OCI-LY7 (cell line): ENCODE measurements around the gene GALNT9. TPM values are rescaled to one million over a fixed set of nuclear protein-coding genes. Genes with fewer than 3 reads are reported as not detected.
"Not testable (repeated sequence)": the region's sequence is repeated elsewhere in the genome, so short reads cannot be mapped to it uniquely, and the experiment has no call there.

Source experiments
- BruUV-seq: library from RNA; stranded (reverse); fragments of 400-500 nt; replicated peaks from 2 replicates; lab custom pipeline; 2021; lab: Mats Ljungman, UMichigan
- CTCF ChIA-PET: fragments of 300-600 bp; sonication (Branson Sonifier 250); formaldehyde crosslinking; loops from one replicate; lab custom pipeline; 2022; ENCODE audit warnings: antibody characterized with exemption; ENCODE audit not compliant: unreplicated experiment; lab: Charles Lee
- POLR2A ChIA-PET: fragments of 300-600 bp; sonication (Branson Sonifier 250); formaldehyde crosslinking; loops from one replicate; lab custom pipeline; 2022; ENCODE audit warnings: antibody characterized with exemption; lab: Charles Lee
- DNase-seq: peaks from one replicate; pipeline ENCODE4 v3.0.0-alpha.2; 2015; ENCODE audit warnings: low spot score
- H2AFZ ChIP-seq: fragments of 200-600 bp; sonication (generic), shearing (Covaris generic); 2 replicates; pipeline ENCODE4 v1.6.1; 2014; ENCODE audit warnings: mild to moderate bottlenecking, antibody characterized with exemption, low read length, moderate library complexity
- H3K27ac ChIP-seq: fragments of 200-600 bp; sonication (generic); 2 replicates; pipeline ENCODE4 v1.5.1; 2014; ENCODE audit warnings: mixed run types, low read depth, mild to moderate bottlenecking, moderate library complexity, low read length, inconsistent platforms; ENCODE audit not compliant: poor library complexity, severe bottlenecking
- H3K36me3 ChIP-seq: fragments of 200-600 bp; sonication (generic); 2 replicates; pipeline ENCODE4 v1.6.1; 2014; ENCODE audit warnings: mild to moderate bottlenecking, antibody characterized with exemption, low read length, moderate library complexity, mixed read lengths; ENCODE audit not compliant: insufficient read depth
- H3K4me1 ChIP-seq: fragments of 200-600 bp; sonication (generic); 2 replicates; pipeline ENCODE4 v1.5.1; 2014; ENCODE audit warnings: mild to moderate bottlenecking, low read length; ENCODE audit not compliant: insufficient read depth, poor library complexity, severe bottlenecking
- H3K4me2 ChIP-seq: fragments of 200-600 bp; sonication (generic); 2 replicates; pipeline ENCODE4 v1.6.1; 2014; ENCODE audit warnings: mild to moderate bottlenecking, low read length
- H3K4me3 ChIP-seq: fragments of 200-600 bp; sonication (generic); 2 replicates; pipeline ENCODE4 v1.5.1; 2014; ENCODE audit warnings: mild to moderate bottlenecking, low read depth, low read length; ENCODE audit not compliant: poor library complexity, severe bottlenecking
- H3K79me2 ChIP-seq: fragments of 200-600 bp; sonication (generic); 2 replicates; pipeline ENCODE4 v1.6.1; 2016; ENCODE audit warnings: low read depth, mild to moderate bottlenecking, low read length, moderate library complexity, mixed read lengths; ENCODE audit not compliant: insufficient read depth
- H3K9me2 ChIP-seq: fragments of 200-600 bp; sonication (generic); 2 replicates; pipeline ENCODE4 v1.6.1; 2016; ENCODE audit warnings: mild to moderate bottlenecking, low read length, mixed read lengths; ENCODE audit not compliant: insufficient read depth
- H3K9me3 ChIP-seq: fragments of 200-600 bp; sonication (generic); 2 replicates; pipeline ENCODE4 v1.6.1; 2014; ENCODE audit warnings: mild to moderate bottlenecking, mixed run types, low read length, mixed read lengths
- H4K20me1 ChIP-seq: fragments of 200-600 bp; sonication (generic); 2 replicates; pipeline ENCODE4 v1.6.1; 2014; ENCODE audit warnings: mild to moderate bottlenecking, antibody characterized with exemption, low read length, moderate library complexity, mixed read lengths; ENCODE audit not compliant: insufficient read depth
- EZH2phosphoT487 ChIP-seq: fragments of 200-600 bp; sonication (generic); IDR thresholded peaks from 2 replicates; pipeline ENCODE4 v1.6.1; 2018; ENCODE audit warnings: low read depth, borderline replicate concordance, mild to moderate bottlenecking, mixed run types, antibody characterized with exemption, low read length, moderate library complexity, mixed read lengths
- intact Hi-C: fragments of 100-400 bp; cut with micrococcal nuclease; formaldehyde crosslinking; loops from one replicate; pipeline ENCODE4 v1.10.0; 2022; ENCODE audit not compliant: unreplicated experiment
- total RNA-seq, 2 experiments: library from RNA; depleted of rRNA in 1 of 2; stranded (reverse); fragments of >200 nt in 1 of 2; shearing (Covaris generic) in 1 of 2; gene quantifications; 2 replicates each; pipeline ENCODE4 v1.2.3, GENCODE V29; 2014 to 2022
- TF ChIP-seq, protein P1 (sequence below): fragments of 200-600 bp; sonication (generic); conservative IDR thresholded peaks from 2 replicates; pipeline ENCODE4 v1.5.1; 2014; ENCODE audit warnings: mild to moderate bottlenecking, antibody characterized with exemption, low read length, moderate library complexity, mixed read lengths

The GALNT9 gene
- total RNA-seq, 2 experiments from 2014 or later: 0.28 TPM; not detected in 1

DNA sequence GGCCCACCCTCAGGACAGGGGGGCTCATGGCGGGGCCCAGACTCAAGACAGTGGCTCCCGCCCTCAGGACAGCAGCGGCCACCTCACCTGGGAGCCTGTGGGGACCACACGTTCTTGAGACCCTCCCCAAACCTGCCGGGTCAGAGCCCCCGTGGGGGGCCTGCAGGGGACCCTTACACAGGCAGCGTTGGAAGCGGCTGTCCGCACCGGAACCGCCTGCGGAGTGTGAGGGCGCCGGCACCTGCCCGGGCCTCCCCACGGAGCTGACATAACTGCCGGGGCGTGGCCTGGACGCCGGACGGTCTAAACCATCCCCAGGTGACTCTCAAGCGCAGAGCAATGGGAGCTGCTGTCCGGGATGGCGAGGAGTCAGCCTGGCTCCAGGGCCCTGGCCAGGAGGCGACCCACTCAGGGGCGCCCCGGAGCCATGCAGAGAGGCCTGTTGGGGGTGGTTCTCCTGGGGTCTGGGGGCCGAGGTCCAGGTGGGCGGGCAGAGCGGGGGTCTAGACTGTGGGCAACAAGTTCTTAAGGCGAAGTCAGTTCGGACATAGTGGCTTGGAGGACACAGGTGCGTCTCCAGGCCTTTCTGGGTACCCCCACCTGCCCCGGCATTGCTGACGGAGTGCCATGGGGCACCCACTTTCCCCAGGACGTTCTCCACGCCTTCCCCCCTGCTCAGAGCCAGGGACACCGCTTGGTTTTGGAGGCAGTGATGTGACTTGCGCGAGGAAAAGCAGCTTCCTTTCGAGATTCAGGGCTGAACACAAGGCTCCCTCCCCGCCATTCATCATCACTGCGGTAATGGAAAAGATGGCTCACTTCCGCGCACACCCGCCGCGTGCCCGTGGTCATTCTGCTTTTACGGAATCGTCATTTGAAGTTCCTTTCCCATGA lies 23.2 kb downstream of the GALNT9 start:
- BruUV-seq: no TSS peak
- Histone ChIP-seq H3K4me1 (no peaks in the 10 kb centered on the region), H3K27ac (no peak overlapping the region), H4K20me1 (no peaks in the 10 kb centered on the region), H3K9me2 (no peaks in the 10 kb centered on the region), H3K79me2 (no peaks in the 10 kb centered on the region), H3K4me3 (no peak overlapping the region), H2AFZ (no peak overlapping the region), H3K9me3 (no peaks in the 10 kb centered on the region), H3K36me3 (no peaks in the 10 kb centered on the region), H3K4me2 (no peak overlapping the region)
- ChIA-PET POLR2A (no interaction called here), CTCF (no interaction called here)
- no peak for TF ChIP-seq EZH2phosphoT487
- TF ChIP-seq, protein P1, sequence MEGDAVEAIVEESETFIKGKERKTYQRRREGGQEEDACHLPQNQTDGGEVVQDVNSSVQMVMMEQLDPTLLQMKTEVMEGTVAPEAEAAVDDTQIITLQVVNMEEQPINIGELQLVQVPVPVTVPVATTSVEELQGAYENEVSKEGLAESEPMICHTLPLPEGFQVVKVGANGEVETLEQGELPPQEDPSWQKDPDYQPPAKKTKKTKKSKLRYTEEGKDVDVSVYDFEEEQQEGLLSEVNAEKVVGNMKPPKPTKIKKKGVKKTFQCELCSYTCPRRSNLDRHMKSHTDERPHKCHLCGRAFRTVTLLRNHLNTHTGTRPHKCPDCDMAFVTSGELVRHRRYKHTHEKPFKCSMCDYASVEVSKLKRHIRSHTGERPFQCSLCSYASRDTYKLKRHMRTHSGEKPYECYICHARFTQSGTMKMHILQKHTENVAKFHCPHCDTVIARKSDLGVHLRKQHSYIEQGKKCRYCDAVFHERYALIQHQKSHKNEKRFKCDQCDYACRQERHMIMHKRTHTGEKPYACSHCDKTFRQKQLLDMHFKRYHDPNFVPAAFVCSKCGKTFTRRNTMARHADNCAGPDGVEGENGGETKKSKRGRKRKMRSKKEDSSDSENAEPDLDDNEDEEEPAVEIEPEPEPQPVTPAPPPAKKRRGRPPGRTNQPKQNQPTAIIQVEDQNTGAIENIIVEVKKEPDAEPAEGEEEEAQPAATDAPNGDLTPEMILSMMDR: no peak
- intact Hi-C loops: no loop called here
- DNase-seq: no peak

DNA sequence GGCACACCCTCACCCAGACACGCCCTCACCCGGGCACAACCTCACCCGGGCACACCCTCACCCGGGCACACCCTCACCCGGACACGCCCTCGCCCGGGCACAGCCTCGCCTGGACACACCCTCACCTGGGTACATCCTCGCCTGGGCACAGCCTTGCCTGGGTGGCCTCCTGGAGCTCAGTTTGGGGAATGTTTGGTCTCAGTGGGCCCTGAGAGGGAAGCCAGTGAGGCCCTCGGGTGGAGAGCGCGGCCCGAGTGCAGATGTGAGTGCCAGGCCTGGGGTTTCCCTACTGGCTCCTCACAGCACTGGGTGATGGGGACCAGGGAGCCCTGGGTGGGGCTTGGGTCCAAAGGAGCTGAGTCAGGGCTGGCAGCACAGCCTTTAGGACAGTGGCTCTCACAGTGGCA lies 23.8 kb downstream of the GALNT9 start:
- H3K4me3 ChIP-seq: no peak overlapping the region
- no peaks in the 10 kb centered on the region for H3K79me2 ChIP-seq
- POLR2A ChIA-PET: no interaction called here
- DNase-seq: no peak
- H2AFZ ChIP-seq: no peak overlapping the region
- no peaks in the 10 kb centered on the region for H3K4me1 ChIP-seq
- no peaks in the 10 kb centered on the region for H3K9me2 ChIP-seq
- no peaks in the 10 kb centered on the region for H3K36me3 ChIP-seq
- intact Hi-C loops: no loop called here
- BruUV-seq: no TSS peak
- no peak overlapping the region for H3K27ac ChIP-seq
- no peaks in the 10 kb centered on the region for H4K20me1 ChIP-seq
- no peaks in the 10 kb centered on the region for H3K9me3 ChIP-seq
- TF ChIP-seq, protein P1: no peak
- no peak for TF ChIP-seq EZH2phosphoT487
- CTCF ChIA-PET: no interaction called here
- H3K4me2 ChIP-seq: no peak overlapping the region

DNA sequence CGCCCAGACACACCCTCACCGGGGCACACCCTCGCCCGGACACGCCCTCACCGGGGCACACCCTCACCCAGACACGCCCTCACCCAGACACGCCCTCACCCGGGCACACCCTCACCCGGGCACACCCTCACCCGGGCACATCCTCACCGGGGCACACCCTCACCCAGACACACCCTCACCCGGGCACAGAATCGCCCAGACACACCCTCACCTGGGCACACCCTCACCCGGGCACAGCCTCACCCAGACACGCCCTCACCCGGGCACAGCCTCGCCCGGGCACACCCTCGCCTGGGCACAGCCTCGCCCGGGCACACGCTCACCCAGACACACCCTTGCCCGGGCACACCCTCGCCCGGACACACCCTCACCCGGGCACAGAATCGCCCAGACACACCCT lies 24.5 kb downstream of the GALNT9 start:
- H4K20me1 ChIP-seq, POLR2A ChIA-PET, intact Hi-C loops, H3K4me3 ChIP-seq, H2AFZ ChIP-seq, DNase-seq, H3K9me3 ChIP-seq, CTCF ChIA-PET, H3K79me2 ChIP-seq, H3K4me2 ChIP-seq, H3K36me3 ChIP-seq, H3K4me1 ChIP-seq, H3K9me2 ChIP-seq, H3K27ac ChIP-seq, BruUV-seq: not testable (repeated sequence)

DNA sequence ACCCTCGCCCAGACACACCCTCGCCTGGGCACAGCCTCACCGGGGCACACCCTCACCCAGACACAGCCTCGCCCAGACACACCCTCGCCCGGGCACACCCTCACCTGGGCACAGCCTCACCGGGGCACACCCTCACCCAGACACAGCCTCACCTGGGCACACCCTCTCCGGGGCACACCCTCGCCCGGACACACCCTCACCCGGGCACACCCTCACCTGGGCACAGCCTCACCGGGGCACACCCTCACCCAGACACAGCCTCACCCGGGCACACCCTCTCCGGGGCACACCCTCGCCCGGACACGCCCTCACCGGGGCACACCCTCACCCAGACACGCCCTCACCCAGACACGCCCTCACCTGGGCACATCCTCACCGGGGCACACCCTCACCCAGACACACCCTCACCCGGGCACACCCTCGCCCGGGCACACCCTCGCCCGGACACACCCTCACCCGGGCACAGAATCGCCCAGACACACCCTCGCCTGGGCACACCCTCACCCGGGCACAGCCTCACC lies 25.5 kb downstream of the GALNT9 start:
- H3K27ac ChIP-seq, H2AFZ ChIP-seq, H3K36me3 ChIP-seq, H3K4me3 ChIP-seq, CTCF ChIA-PET, POLR2A ChIA-PET, H3K79me2 ChIP-seq, BruUV-seq, intact Hi-C loops, H3K9me3 ChIP-seq, H4K20me1 ChIP-seq, DNase-seq, H3K9me2 ChIP-seq, H3K4me2 ChIP-seq, H3K4me1 ChIP-seq: not testable (repeated sequence)
